NCI-H128 (cell line): ENCODE data around the gene MRPS25.

Source experiments
- DNase-seq: peaks from one replicate; lab custom pipeline; 2025; ENCODE audit not compliant: unreplicated experiment; lab: John Stamatoyannopoulos, UW

Gene MRPS25

GRCh38 chr3:15064835-15065549 lies at the start of gene MRPS25:
MRPS25 (minus strand) TSS chr3:15065315; CDS start chr3:15065194, 121 bp downstream.
- peak; percentile 60 for DNase-seq

- no peak for DNase-seq
These were observed 48.8 kb upstream of the MRPS25 start for GRCh38 chr3:15113884-15114283.

GRCh38 chr3:15113471-15113870 lies 48.4 kb upstream of the MRPS25 start:
- DNase-seq: no peak

GRCh38 chr3:15112011-15112410 lies 46.9 kb upstream of the MRPS25 start:
- no peak for DNase-seq

- no peak for DNase-seq
These were observed 45.1 kb upstream of the MRPS25 start for GRCh38 chr3:15110206-15110605.

GRCh38 chr3:15108869-15109268 lies 43.8 kb upstream of the MRPS25 start:
- DNase-seq: no peak

- peak; percentile 50 for DNase-seq
These were observed 43.0 kb upstream of the MRPS25 start for GRCh38 chr3:15108082-15108545.

- DNase-seq: no peak
These were observed 42.2 kb upstream of the MRPS25 start for GRCh38 chr3:15107075-15107947.

GRCh38 chr3:15102836-15103235 lies 37.7 kb upstream of the MRPS25 start:
- no peak for DNase-seq

GRCh38 chr3:15102256-15102655 lies 37.1 kb upstream of the MRPS25 start:
- DNase-seq: no peak

- no peak for DNase-seq
These were observed 34.4 kb upstream of the MRPS25 start for GRCh38 chr3:15099364-15100098.

- DNase-seq: peak; percentile 66
These were observed 33.6 kb upstream of the MRPS25 start, which contains the start of gene RBSN for GRCh38 chr3:15098503-15099363. RBSN (minus strand) TSS chr3:15099148; CDS start chr3:15096120, 3,028 bp downstream.

- DNase-seq: no peak
These were observed 32.8 kb upstream of the MRPS25 start for GRCh38 chr3:15097891-15098290.

GRCh38 chr3:15096046-15096445 lies 30.9 kb upstream of the MRPS25 start:
- no peak for DNase-seq

GRCh38 chr3:15094187-15094875 lies 29.2 kb upstream of the MRPS25 start:
- no peak for DNase-seq

- DNase-seq: no peak
These were observed 27.6 kb upstream of the MRPS25 start for GRCh38 chr3:15092686-15093085.

- DNase-seq: no peak
These were observed 26.5 kb upstream of the MRPS25 start for GRCh38 chr3:15091575-15091974.

GRCh38 chr3:15089201-15089600 lies 24.1 kb upstream of the MRPS25 start:
- no peak for DNase-seq

GRCh38 chr3:15086699-15087098 lies 21.6 kb upstream of the MRPS25 start:
- DNase-seq: no peak

- DNase-seq: no peak
These were observed 21.1 kb upstream of the MRPS25 start for GRCh38 chr3:15086263-15086662.
